Erythroblast (primary cell): ENCODE data around the gene MAX.

Experiments
- GATA1 ChIP-seq: IDR thresholded peaks from 2 replicates; pipeline ENCODE4 v1.6.1; 2011; ENCODE audit warnings: low read depth, mild to moderate bottlenecking, control low read depth, low read length, moderate library complexity
- POLR2A ChIP-seq: IDR thresholded peaks from 2 replicates; pipeline ENCODE4 v1.6.1; 2011; ENCODE audit warnings: mild to moderate bottlenecking, low read length

- TF ChIP-seq POLR2A (no peak), GATA1 (no peak)
These were observed 15.7 kb upstream of the MAX start for GRCh38 chr14:65117769-65118745.
